HG02970 (cell line): ENCODE measurements around the gene SLC22A17.

Experiments used
- ATAC-seq: cut with Tn5 transposase; IDR thresholded peaks from one replicate; pipeline ENCODE4 v1.9.1; 2021; ENCODE audit warnings: mild to moderate bottlenecking, moderate library complexity, moderate number of reproducible peaks; ENCODE audit not compliant: unreplicated experiment, low FRiP score

SLC22A17 gene

GRCh38 chr14:23365036-23365731 is 12.5 kb upstream of the SLC22A17 start, which contains the start of gene EFS:
TSS of gene EFS (minus strand) at chr14:23365172. CDS start at chr14:23365025, 147 bp downstream.
- no peak for ATAC-seq

- no peak for ATAC-seq
Measured at GRCh38 chr14:23364164-23365035, 11.7 kb upstream of the SLC22A17 start.

GRCh38 chr14:23362200-23362599 is 9.5 kb upstream of the SLC22A17 start:
- no peak for ATAC-seq

- no peak for ATAC-seq
Measured at GRCh38 chr14:23361763-23362162, 9.1 kb upstream of the SLC22A17 start.

- no peak for ATAC-seq
Measured at GRCh38 chr14:23361320-23361719, 8.6 kb upstream of the SLC22A17 start.

GRCh38 chr14:23360496-23360895 is 7.8 kb upstream of the SLC22A17 start:
- ATAC-seq, result no peak

GRCh38 chr14:23359722-23360447 is 7.2 kb upstream of the SLC22A17 start:
- ATAC-seq, result no peak

- no peak for ATAC-seq
Measured at GRCh38 chr14:23359167-23359626, 6.5 kb upstream of the SLC22A17 start.

GRCh38 chr14:23358553-23359166 is 6.0 kb upstream of the SLC22A17 start:
- ATAC-seq, result no peak

GRCh38 chr14:23358042-23358441 is 5.4 kb upstream of the SLC22A17 start:
- ATAC-seq, result no peak

GRCh38 chr14:23357261-23357660 is 4.6 kb upstream of the SLC22A17 start:
- ATAC-seq, result no peak

GRCh38 chr14:23356662-23357061 is 4.0 kb upstream of the SLC22A17 start:
- no peak for ATAC-seq

GRCh38 chr14:23355871-23356435 is 3.3 kb upstream of the SLC22A17 start:
- ATAC-seq, result no peak

- ATAC-seq, result no peak
Measured at GRCh38 chr14:23354990-23355389, 2.3 kb upstream of the SLC22A17 start.

GRCh38 chr14:23353433-23353780 is 720 bp upstream of the SLC22A17 start:
- ATAC-seq, result no peak

GRCh38 chr14:23351681-23352505 is 794 bp downstream of the SLC22A17 start:
- ATAC-seq, result no peak

- ATAC-seq, result no peak
Measured at GRCh38 chr14:23349156-23349845, 3.4 kb downstream of the SLC22A17 start.

- no peak for ATAC-seq
Measured at GRCh38 chr14:23348297-23348655, 4.4 kb downstream of the SLC22A17 start.
